Body of pancreas (tissue), 4 donors: ENCODE data around the gene MTA1.

ENCODE experiments used
- CTCF ChIP-seq, 7 experiments: fragments of 450-650 bp in 4 of 7; fragments of 200-600 bp in 3 of 7; sonication (generic) in 3 of 7; IDR thresholded peaks; one replicate each; pipeline ENCODE4 v1.5.1; 2016 to 2019; ENCODE audit warnings: antibody characterized with exemption in 7 of 7
- POLR2A ChIP-seq, 3 donors: fragments of 450-650 bp; IDR thresholded peaks; one replicate each; pipeline ENCODE4 v1.6.1; 2016; ENCODE audit warnings: antibody characterized with exemption in 3 of 3, mild to moderate bottlenecking in 2 of 3

GRCh38 chr14:105486163-105486973 is 66.7 kb downstream of the MTA1 start, which contains the start of gene CRIP1:
- TF ChIP-seq CTCF (IDR thresholded peaks at IDR 0.05) (no peak), POLR2A (IDR thresholded peaks at IDR 0.05) (no peak)
